HEK293 (cell line): ENCODE results near the gene ASTN2.

Experiments used
- BCL11A ChIP-seq: fragments of 450-650 bp; formaldehyde crosslinking; IDR thresholded peaks from 2 replicates; pipeline ENCODE4 v1.5.1; 2016; ENCODE audit warnings: low read depth, missing biosample characterization, missing genetic modification characterization
- KLF10 ChIP-seq: fragments of 450-650 bp; IDR thresholded peaks from 2 replicates; pipeline ENCODE4 v1.5.1; 2018; ENCODE audit warnings: missing biosample characterization, mild to moderate bottlenecking, missing genetic modification characterization
- KLF7 ChIP-seq: fragments of 450-650 bp; formaldehyde crosslinking; IDR thresholded peaks from 2 replicates; pipeline ENCODE4 v1.5.1; 2016; ENCODE audit warnings: missing biosample characterization, missing genetic modification characterization, borderline replicate concordance
- MYNN ChIP-seq: fragments of 450-650 bp; formaldehyde crosslinking; IDR thresholded peaks from 2 replicates; pipeline ENCODE4 v1.5.1; 2016; ENCODE audit warnings: missing biosample characterization, missing genetic modification characterization, borderline replicate concordance
- ZBTB7A ChIP-seq: fragments of 450-650 bp; formaldehyde crosslinking; IDR thresholded peaks from 2 replicates; pipeline ENCODE4 v1.5.1; 2016; ENCODE audit warnings: low read depth, missing biosample characterization, missing genetic modification characterization
- ZNF157 ChIP-seq: fragments of 450-650 bp; formaldehyde crosslinking; IDR thresholded peaks from 2 replicates; pipeline ENCODE4 v1.5.1; 2016; ENCODE audit warnings: missing biosample characterization, missing genetic modification characterization
- ZNF785 ChIP-seq: fragments of 450-650 bp; formaldehyde crosslinking; IDR thresholded peaks from 2 replicates; pipeline ENCODE4 v1.5.1; 2016; ENCODE audit warnings: missing biosample characterization, missing genetic modification characterization
- TF ChIP-seq, protein P1 (sequence below): fragments of 450-650 bp; formaldehyde crosslinking; IDR thresholded peaks from 2 replicates; pipeline ENCODE4 v1.5.1; 2016; ENCODE audit warnings: missing biosample characterization, missing genetic modification characterization
- TF ChIP-seq, protein P2 (sequence below): fragments of 450-650 bp; formaldehyde crosslinking; IDR thresholded peaks from 2 replicates; pipeline ENCODE4 v1.5.1; 2016; ENCODE audit warnings: missing biosample characterization, missing genetic modification characterization
- TF ChIP-seq, protein P3 (sequence below): fragments of 450-650 bp; formaldehyde crosslinking; IDR thresholded peaks from 2 replicates; pipeline ENCODE4 v1.5.1; 2017; ENCODE audit warnings: missing biosample characterization, missing genetic modification characterization
- TF ChIP-seq, protein P4 (sequence below): fragments of 450-650 bp; formaldehyde crosslinking; IDR thresholded peaks from 2 replicates; pipeline ENCODE4 v1.5.1; 2016; ENCODE audit warnings: missing biosample characterization, missing genetic modification characterization, low read depth

DNA sequence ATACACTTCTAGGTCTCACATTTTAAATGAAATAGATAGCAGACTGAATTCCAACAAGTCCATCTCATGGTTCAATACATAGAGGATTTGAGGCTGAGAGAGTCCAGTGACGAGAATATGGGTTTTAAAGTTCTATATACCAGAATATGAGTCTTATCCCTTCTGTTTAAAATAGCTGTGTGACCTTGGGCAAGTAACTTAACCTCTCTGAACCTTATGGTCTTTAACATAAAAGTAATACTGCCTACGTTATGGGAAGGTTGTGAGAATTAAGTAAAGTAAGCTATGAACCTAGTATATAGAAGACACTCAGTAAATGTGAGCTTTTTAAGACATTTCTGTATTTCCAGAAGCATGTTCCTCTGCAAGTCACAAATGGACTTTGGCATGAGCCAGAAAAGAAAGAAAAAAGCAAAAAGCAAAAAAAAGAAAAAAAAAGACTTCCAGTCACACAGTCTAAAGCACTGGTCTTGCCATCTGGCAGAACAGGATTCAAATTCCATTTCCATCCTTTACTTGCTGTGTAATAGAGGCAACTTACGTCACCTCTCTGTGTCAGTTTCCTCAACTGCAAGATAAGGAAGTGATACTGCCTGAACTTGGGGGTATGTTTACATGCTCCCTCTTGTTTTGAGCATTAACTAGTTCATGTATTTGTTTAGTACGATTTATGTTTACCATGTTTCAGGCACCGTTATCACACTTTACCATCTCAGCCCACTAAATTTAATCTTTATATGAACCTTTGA, 479.5 kb downstream of the ASTN2 start:
- TF ChIP-seq, protein P1, sequence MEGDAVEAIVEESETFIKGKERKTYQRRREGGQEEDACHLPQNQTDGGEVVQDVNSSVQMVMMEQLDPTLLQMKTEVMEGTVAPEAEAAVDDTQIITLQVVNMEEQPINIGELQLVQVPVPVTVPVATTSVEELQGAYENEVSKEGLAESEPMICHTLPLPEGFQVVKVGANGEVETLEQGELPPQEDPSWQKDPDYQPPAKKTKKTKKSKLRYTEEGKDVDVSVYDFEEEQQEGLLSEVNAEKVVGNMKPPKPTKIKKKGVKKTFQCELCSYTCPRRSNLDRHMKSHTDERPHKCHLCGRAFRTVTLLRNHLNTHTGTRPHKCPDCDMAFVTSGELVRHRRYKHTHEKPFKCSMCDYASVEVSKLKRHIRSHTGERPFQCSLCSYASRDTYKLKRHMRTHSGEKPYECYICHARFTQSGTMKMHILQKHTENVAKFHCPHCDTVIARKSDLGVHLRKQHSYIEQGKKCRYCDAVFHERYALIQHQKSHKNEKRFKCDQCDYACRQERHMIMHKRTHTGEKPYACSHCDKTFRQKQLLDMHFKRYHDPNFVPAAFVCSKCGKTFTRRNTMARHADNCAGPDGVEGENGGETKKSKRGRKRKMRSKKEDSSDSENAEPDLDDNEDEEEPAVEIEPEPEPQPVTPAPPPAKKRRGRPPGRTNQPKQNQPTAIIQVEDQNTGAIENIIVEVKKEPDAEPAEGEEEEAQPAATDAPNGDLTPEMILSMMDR (tag by site-specific recombination), result no peak
- TF ChIP-seq ZBTB7A (no peak), BCL11A (tag by site-specific recombination) (no peak), KLF10 (tag by site-specific recombination) (no peak), ZNF785 (no peak), KLF7 (tag by site-specific recombination) (no peak), ZNF157 (no peak), MYNN (tag by site-specific recombination) (no peak)
- TF ChIP-seq, protein P2, sequence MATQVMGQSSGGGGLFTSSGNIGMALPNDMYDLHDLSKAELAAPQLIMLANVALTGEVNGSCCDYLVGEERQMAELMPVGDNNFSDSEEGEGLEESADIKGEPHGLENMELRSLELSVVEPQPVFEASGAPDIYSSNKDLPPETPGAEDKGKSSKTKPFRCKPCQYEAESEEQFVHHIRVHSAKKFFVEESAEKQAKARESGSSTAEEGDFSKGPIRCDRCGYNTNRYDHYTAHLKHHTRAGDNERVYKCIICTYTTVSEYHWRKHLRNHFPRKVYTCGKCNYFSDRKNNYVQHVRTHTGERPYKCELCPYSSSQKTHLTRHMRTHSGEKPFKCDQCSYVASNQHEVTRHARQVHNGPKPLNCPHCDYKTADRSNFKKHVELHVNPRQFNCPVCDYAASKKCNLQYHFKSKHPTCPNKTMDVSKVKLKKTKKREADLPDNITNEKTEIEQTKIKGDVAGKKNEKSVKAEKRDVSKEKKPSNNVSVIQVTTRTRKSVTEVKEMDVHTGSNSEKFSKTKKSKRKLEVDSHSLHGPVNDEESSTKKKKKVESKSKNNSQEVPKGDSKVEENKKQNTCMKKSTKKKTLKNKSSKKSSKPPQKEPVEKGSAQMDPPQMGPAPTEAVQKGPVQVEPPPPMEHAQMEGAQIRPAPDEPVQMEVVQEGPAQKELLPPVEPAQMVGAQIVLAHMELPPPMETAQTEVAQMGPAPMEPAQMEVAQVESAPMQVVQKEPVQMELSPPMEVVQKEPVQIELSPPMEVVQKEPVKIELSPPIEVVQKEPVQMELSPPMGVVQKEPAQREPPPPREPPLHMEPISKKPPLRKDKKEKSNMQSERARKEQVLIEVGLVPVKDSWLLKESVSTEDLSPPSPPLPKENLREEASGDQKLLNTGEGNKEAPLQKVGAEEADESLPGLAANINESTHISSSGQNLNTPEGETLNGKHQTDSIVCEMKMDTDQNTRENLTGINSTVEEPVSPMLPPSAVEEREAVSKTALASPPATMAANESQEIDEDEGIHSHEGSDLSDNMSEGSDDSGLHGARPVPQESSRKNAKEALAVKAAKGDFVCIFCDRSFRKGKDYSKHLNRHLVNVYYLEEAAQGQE (tag by site-specific recombination), result no peak
- TF ChIP-seq, protein P3, sequence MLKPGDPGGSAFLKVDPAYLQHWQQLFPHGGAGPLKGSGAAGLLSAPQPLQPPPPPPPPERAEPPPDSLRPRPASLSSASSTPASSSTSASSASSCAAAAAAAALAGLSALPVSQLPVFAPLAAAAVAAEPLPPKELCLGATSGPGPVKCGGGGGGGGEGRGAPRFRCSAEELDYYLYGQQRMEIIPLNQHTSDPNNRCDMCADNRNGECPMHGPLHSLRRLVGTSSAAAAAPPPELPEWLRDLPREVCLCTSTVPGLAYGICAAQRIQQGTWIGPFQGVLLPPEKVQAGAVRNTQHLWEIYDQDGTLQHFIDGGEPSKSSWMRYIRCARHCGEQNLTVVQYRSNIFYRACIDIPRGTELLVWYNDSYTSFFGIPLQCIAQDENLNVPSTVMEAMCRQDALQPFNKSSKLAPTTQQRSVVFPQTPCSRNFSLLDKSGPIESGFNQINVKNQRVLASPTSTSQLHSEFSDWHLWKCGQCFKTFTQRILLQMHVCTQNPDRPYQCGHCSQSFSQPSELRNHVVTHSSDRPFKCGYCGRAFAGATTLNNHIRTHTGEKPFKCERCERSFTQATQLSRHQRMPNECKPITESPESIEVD (tag by site-specific recombination), result no peak
- TF ChIP-seq, protein P4, sequence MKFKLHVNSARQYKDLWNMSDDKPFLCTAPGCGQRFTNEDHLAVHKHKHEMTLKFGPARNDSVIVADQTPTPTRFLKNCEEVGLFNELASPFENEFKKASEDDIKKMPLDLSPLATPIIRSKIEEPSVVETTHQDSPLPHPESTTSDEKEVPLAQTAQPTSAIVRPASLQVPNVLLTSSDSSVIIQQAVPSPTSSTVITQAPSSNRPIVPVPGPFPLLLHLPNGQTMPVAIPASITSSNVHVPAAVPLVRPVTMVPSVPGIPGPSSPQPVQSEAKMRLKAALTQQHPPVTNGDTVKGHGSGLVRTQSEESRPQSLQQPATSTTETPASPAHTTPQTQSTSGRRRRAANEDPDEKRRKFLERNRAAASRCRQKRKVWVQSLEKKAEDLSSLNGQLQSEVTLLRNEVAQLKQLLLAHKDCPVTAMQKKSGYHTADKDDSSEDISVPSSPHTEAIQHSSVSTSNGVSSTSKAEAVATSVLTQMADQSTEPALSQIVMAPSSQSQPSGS (tag by site-specific recombination), result no peak
